BJ (cell line): ENCODE measurements around the gene ATP8A2. TPM values are rescaled to one million over a fixed set of nuclear protein-coding genes. Genes with fewer than 3 reads are reported as not detected.

Source experiments
- CTCF ChIA-PET: fragments of 350-600 bp; formaldehyde crosslinking; extraction: SDS; loops from one replicate; lab custom pipeline; 2021; ENCODE audit warnings: antibody characterized with exemption, inconsistent platforms; lab: Yijun Ruan, JAX
- POLR2A ChIA-PET: fragments of 300-600 bp; sonication (Branson Sonifier 250); formaldehyde crosslinking; extraction: SDS; loops from one replicate; lab custom pipeline; 2021; ENCODE audit warnings: antibody characterized with exemption; lab: Charles Lee
- DNase-seq: peaks from one replicate; pipeline ENCODE4 v3.0.0-alpha.2; 2011; ENCODE audit warnings: low read depth
- H3K27me3 ChIP-seq: 2 replicates; pipeline ENCODE4 v1.6.0; 2011; ENCODE audit warnings: low read length; ENCODE audit not compliant: control insufficient read depth, insufficient read depth
- H3K36me3 ChIP-seq: 2 replicates; pipeline ENCODE4 v1.5.1; 2011; ENCODE audit warnings: low read length; ENCODE audit not compliant: control insufficient read depth, insufficient read depth
- H3K4me3 ChIP-seq: 2 replicates; pipeline ENCODE4 v1.5.1; 2011; ENCODE audit warnings: low read depth, mild to moderate bottlenecking, control low read depth, low read length
- polyA plus RNA-seq: library from polyadenylated mRNA; depleted of rRNA; stranded (reverse); fragments of >200 nt; gene quantifications from 2 replicates; pipeline ENCODE4 v1.2.3, GENCODE V29; 2011
- TF ChIP-seq, protein P1 (sequence below): IDR thresholded peaks from 2 replicates; pipeline ENCODE4 v1.5.1; 2011; ENCODE audit warnings: low read depth, mild to moderate bottlenecking, control low read depth, inconsistent platforms, low read length, moderate library complexity; ENCODE audit not compliant: insufficient read depth

ATP8A2 gene
- polyA plus RNA-seq, 1 experiment = 0.02 TPM

- POLR2A ChIA-PET = no interaction called here
- Histone ChIP-seq H3K36me3 (no peaks in the 10 kb centered on the region), H3K27me3 (no peaks in the 10 kb centered on the region), H3K4me3 (no peak overlapping the region)
- DNase-seq = no peak
- CTCF ChIA-PET = interaction anchor here (1.6 kb wide), 1 partner anchor 9 kb away, joined by 9 read pairs; no protein-coding TSS in a partner anchor
- TF ChIP-seq, protein P1, sequence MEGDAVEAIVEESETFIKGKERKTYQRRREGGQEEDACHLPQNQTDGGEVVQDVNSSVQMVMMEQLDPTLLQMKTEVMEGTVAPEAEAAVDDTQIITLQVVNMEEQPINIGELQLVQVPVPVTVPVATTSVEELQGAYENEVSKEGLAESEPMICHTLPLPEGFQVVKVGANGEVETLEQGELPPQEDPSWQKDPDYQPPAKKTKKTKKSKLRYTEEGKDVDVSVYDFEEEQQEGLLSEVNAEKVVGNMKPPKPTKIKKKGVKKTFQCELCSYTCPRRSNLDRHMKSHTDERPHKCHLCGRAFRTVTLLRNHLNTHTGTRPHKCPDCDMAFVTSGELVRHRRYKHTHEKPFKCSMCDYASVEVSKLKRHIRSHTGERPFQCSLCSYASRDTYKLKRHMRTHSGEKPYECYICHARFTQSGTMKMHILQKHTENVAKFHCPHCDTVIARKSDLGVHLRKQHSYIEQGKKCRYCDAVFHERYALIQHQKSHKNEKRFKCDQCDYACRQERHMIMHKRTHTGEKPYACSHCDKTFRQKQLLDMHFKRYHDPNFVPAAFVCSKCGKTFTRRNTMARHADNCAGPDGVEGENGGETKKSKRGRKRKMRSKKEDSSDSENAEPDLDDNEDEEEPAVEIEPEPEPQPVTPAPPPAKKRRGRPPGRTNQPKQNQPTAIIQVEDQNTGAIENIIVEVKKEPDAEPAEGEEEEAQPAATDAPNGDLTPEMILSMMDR = no peak
Observed at GRCh38 chr13:25584087-25584486, 212.3 kb downstream of the ATP8A2 start.

GRCh38 chr13:25585000-25585399, 213.2 kb downstream of the ATP8A2 start:
- no peak for DNase-seq
- CTCF ChIA-PET = no interaction called here
- POLR2A ChIA-PET = no interaction called here

GRCh38 chr13:25587326-25587980, 215.7 kb downstream of the ATP8A2 start:
- POLR2A ChIA-PET = no interaction called here
- Histone ChIP-seq H3K27me3 (no peaks in the 10 kb centered on the region), H3K36me3 (no peaks in the 10 kb centered on the region), H3K4me3 (no peak overlapping the region)
- DNase-seq = no peak
- TF ChIP-seq, protein P1 = no peak
- CTCF ChIA-PET = no interaction called here

More at GRCh38 chr13:25585000-25585399, 213.2 kb downstream of the ATP8A2 start:
- TF ChIP-seq, protein P1 = no peak
- no peaks in the 10 kb centered on the region for H3K27me3 ChIP-seq
- no peaks in the 10 kb centered on the region for H3K36me3 ChIP-seq
- no peak overlapping the region for H3K4me3 ChIP-seq

- POLR2A ChIA-PET = no interaction called here
- no peaks in the 10 kb centered on the region for H3K27me3 ChIP-seq
- CTCF ChIA-PET = no interaction called here
- TF ChIP-seq, protein P1 = no peak
- no peaks in the 10 kb centered on the region for H3K36me3 ChIP-seq
- no peak overlapping the region for H3K4me3 ChIP-seq
- no peak for DNase-seq
Observed at GRCh38 chr13:25588336-25589060, 216.7 kb downstream of the ATP8A2 start.

DNA sequence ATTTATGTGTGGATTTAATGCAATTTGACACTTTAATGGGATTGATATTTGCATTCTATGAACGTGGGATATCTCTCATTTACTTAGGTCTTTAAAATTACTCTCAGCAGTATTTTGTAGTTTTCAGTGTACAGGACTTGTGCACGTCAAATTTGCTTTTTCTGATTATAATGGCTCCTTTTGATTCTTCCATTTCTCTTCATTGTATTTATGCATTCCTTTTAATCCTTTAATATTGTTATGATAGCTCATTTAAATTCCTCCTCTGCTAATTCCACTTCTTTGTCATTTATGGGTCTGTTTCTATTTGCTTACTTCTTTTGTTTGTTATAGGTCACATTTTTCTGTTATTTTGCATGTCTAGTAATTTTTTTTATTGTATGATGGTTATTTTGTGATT, 226.6 kb downstream of the ATP8A2 start:
- CTCF ChIA-PET = no interaction called here
- Histone ChIP-seq H3K4me3 (no peak overlapping the region), H3K36me3 (no peaks in the 10 kb centered on the region), H3K27me3 (no peaks in the 10 kb centered on the region)
- DNase-seq = no peak
- POLR2A ChIA-PET = no interaction called here
- TF ChIP-seq, protein P1 = no peak
